GM12872 (cell line): Measurements from ENCODE around the gene PTPN5.

Source experiments
- CTCF ChIP-seq: IDR thresholded peaks from 3 replicates; pipeline ENCODE4 v1.5.1; 2011; ENCODE audit warnings: low read depth, mild to moderate bottlenecking, low read length, moderate library complexity; ENCODE audit not compliant: insufficient read depth

The PTPN5 gene

GRCh38 chr11:18772211-18772610, 19.4 kb downstream of the PTPN5 start:
- no peak for TF ChIP-seq CTCF

GRCh38 chr11:18771266-18772035, 20.1 kb downstream of the PTPN5 start:
- no peak for TF ChIP-seq CTCF

- TF ChIP-seq CTCF, result no peak
Measured at GRCh38 chr11:18770479-18771125, 21.0 kb downstream of the PTPN5 start.

GRCh38 chr11:18769802-18770456, 21.7 kb downstream of the PTPN5 start:
- no peak for TF ChIP-seq CTCF

- no peak for TF ChIP-seq CTCF
Measured at GRCh38 chr11:18768978-18769377, 22.6 kb downstream of the PTPN5 start.

- no peak for TF ChIP-seq CTCF
Measured at GRCh38 chr11:18768472-18768901, 23.1 kb downstream of the PTPN5 start.

- no peak for TF ChIP-seq CTCF
Measured at GRCh38 chr11:18766015-18766414, 25.6 kb downstream of the PTPN5 start.
